IMR-90 (cell line): ENCODE measurements around the gene DPEP2NB. TPM values are rescaled to one million over a fixed set of nuclear protein-coding genes. Genes with fewer than 3 reads are reported as not detected.

ENCODE experiments used
- ATAC-seq: fragments of 200-7000 bp; cut with Tn5 transposase; 2 replicates; pipeline ENCODE4 v1.9.1; 2020; ENCODE audit warnings: low read depth, mild to moderate bottlenecking, moderate library complexity
- BruUV-seq: library from RNA; stranded (reverse); fragments of 400-500 nt; replicated peaks from 2 replicates; lab custom pipeline; 2021; lab: Mats Ljungman, UMichigan
- CTCF ChIA-PET: fragments of 300-600 bp; formaldehyde crosslinking; extraction: SDS; loops from one replicate; lab custom pipeline; 2021; ENCODE audit warnings: antibody characterized with exemption; lab: Yijun Ruan, JAX
- POLR2A ChIA-PET: fragments of 300-600 bp; sonication (Branson Sonifier 250); formaldehyde crosslinking; loops from one replicate; lab custom pipeline; 2022; ENCODE audit warnings: antibody characterized with exemption; ENCODE audit not compliant: unreplicated experiment; lab: Charles Lee
- DNase-seq: peaks from one replicate; pipeline ENCODE4 v3.0.0; 2013
- H2AFZ ChIP-seq: replicated peaks from 2 replicates; pipeline ENCODE3; 2013; ENCODE audit warnings: low read length, mild to moderate bottlenecking; ENCODE audit not compliant: poor library complexity
- H2AK5ac ChIP-seq: 2 replicates; pipeline ENCODE4 v1.6.1; 2013; ENCODE audit warnings: low read depth, low read length, inconsistent platforms
- H2AK9ac ChIP-seq: replicated peaks from 2 replicates; pipeline ENCODE3; 2013; ENCODE audit warnings: mild to moderate bottlenecking, low read depth, low read length, moderate library complexity; ENCODE audit not compliant: poor library complexity
- H2BK120ac ChIP-seq: 2 replicates; pipeline ENCODE4 v1.6.1; 2013; ENCODE audit warnings: low read depth, low read length, inconsistent platforms
- H2BK15ac ChIP-seq: 3 replicates; pipeline ENCODE4 v1.6.1; 2013; ENCODE audit warnings: low read depth, low read length, inconsistent platforms
- H2BK20ac ChIP-seq: 2 replicates; pipeline ENCODE4 v1.6.1; 2013; ENCODE audit warnings: low read depth, mild to moderate bottlenecking, inconsistent platforms, low read length, moderate library complexity
- H2BK5ac ChIP-seq: 2 replicates; pipeline ENCODE4 v1.6.1; 2013; ENCODE audit warnings: mild to moderate bottlenecking, low read depth, low read length, inconsistent platforms; ENCODE audit not compliant: poor library complexity, severe bottlenecking
- H3K14ac ChIP-seq: replicated peaks from 2 replicates; pipeline ENCODE4 v1.6.1; 2013; ENCODE audit warnings: low read depth, low read length, inconsistent platforms
- H3K18ac ChIP-seq: 2 replicates; pipeline ENCODE4 v1.6.1; 2013; ENCODE audit warnings: low read depth, low read length, control low read depth
- H3K23ac ChIP-seq: 2 replicates; pipeline ENCODE4 v1.6.1; 2013; ENCODE audit warnings: low read depth, low read length, inconsistent platforms
- H3K27ac ChIP-seq: 2 replicates; pipeline ENCODE4 v1.5.1; 2013; ENCODE audit warnings: mild to moderate bottlenecking, control low read depth, low read length; ENCODE audit not compliant: insufficient read depth
- H3K27me3 ChIP-seq: 2 replicates; pipeline ENCODE4 v1.6.1; 2013; ENCODE audit warnings: low read length; ENCODE audit not compliant: control insufficient read depth, insufficient read depth
- H3K36me3 ChIP-seq: 2 replicates; pipeline ENCODE4 v1.6.1; 2013; ENCODE audit warnings: low read length, mixed read lengths; ENCODE audit not compliant: control insufficient read depth, insufficient read depth
- H3K4ac ChIP-seq: 2 replicates; pipeline ENCODE4 v1.6.1; 2013; ENCODE audit warnings: low read depth, low read length, inconsistent platforms
- H3K4me1 ChIP-seq: 2 replicates; pipeline ENCODE4 v1.6.1; 2013; ENCODE audit warnings: low read length, mixed read lengths; ENCODE audit not compliant: control insufficient read depth, insufficient read depth
- H3K4me2 ChIP-seq: 2 replicates; pipeline ENCODE4 v1.6.1; 2013; ENCODE audit warnings: low read depth, mild to moderate bottlenecking, control low read depth, low read length, moderate library complexity
- H3K4me3 ChIP-seq: 2 replicates; pipeline ENCODE4 v1.5.1; 2013; ENCODE audit warnings: low read depth, mild to moderate bottlenecking, control low read depth, low read length, moderate library complexity; ENCODE audit not compliant: insufficient read depth
- H3K56ac ChIP-seq: 2 replicates; pipeline ENCODE4 v1.6.1; 2013; ENCODE audit warnings: low read length, inconsistent platforms; ENCODE audit not compliant: insufficient read depth; ENCODE audit errors: extremely low read depth
- H3K79me1 ChIP-seq, 2 experiments: 2 replicates each; pipeline ENCODE4 v1.6.1; 2013; ENCODE audit warnings: low read length in 2 of 2, inconsistent platforms in 1 of 2, low read depth in 1 of 2
- H3K9ac ChIP-seq: 2 replicates; pipeline ENCODE4 v1.6.1; 2013; ENCODE audit warnings: low read depth, low read length, control low read depth
- H3K9me1 ChIP-seq: 2 replicates; pipeline ENCODE4 v1.6.1; 2013; ENCODE audit warnings: low read length, inconsistent platforms; ENCODE audit not compliant: insufficient read depth
- H3K9me3 ChIP-seq: 2 replicates; pipeline ENCODE4 v1.6.1; 2013; ENCODE audit warnings: low read length; ENCODE audit not compliant: control insufficient read depth, insufficient read depth
- H4K20me1 ChIP-seq: 2 replicates; pipeline ENCODE4 v1.6.1; 2013; ENCODE audit warnings: low read length, inconsistent platforms; ENCODE audit not compliant: insufficient read depth
- H4K5ac ChIP-seq: 2 replicates; pipeline ENCODE4 v1.6.1; 2013; ENCODE audit warnings: mild to moderate bottlenecking, low read depth, low read length, control low read depth
- H4K8ac ChIP-seq, 2 experiments: 2 replicates each; pipeline ENCODE4 v1.6.1; 2013; ENCODE audit warnings: low read depth in 2 of 2, low read length in 2 of 2, control low read depth in 1 of 2, inconsistent platforms in 1 of 2
- H4K91ac ChIP-seq: 2 replicates; pipeline ENCODE4 v1.6.1; 2013; ENCODE audit warnings: low read depth, low read length, inconsistent platforms; ENCODE audit not compliant: insufficient read depth
- BHLHE40 ChIP-seq: fragments of 150-350 bp; IDR thresholded peaks from 2 replicates; pipeline ENCODE4 v1.6.1; 2016; ENCODE audit warnings: mild to moderate bottlenecking, low read depth, low read length
- CEBPB ChIP-seq: IDR thresholded peaks from 2 replicates; pipeline ENCODE4 v1.6.1; 2012; ENCODE audit warnings: low read depth, low read length, improper control_type of control experiment
- CHD1 ChIP-seq: IDR thresholded peaks from 2 replicates; pipeline ENCODE4 v1.6.1; 2012; ENCODE audit warnings: low read depth, low read length, improper control_type of control experiment
- FOS ChIP-seq: fragments of 150-350 bp; IDR thresholded peaks from 2 replicates; pipeline ENCODE4 v1.6.1; 2016; ENCODE audit warnings: low read depth, low read length
- MAFK ChIP-seq: IDR thresholded peaks from 2 replicates; pipeline ENCODE4 v1.6.1; 2012; ENCODE audit warnings: low read depth, low read length, improper control_type of control experiment
- MAZ ChIP-seq: IDR thresholded peaks from 2 replicates; pipeline ENCODE4 v1.6.1; 2012; ENCODE audit warnings: low read depth, mild to moderate bottlenecking, low read length, improper control_type of control experiment, moderate library complexity, borderline replicate concordance
- MXI1 ChIP-seq: IDR thresholded peaks from 2 replicates; pipeline ENCODE4 v1.6.1; 2012; ENCODE audit warnings: low read depth, mild to moderate bottlenecking, low read length, moderate library complexity, borderline replicate concordance
- NFE2L2 ChIP-seq: fragments of 150-350 bp; IDR thresholded peaks from 2 replicates; pipeline ENCODE4 v1.6.1; 2016; ENCODE audit warnings: low read depth, mild to moderate bottlenecking, low read length
- POLR2A ChIP-seq: IDR thresholded peaks from 2 replicates; pipeline ENCODE4 v1.6.1; 2012; ENCODE audit warnings: mild to moderate bottlenecking, low read depth, low read length
- RAD21 ChIP-seq: IDR thresholded peaks from 2 replicates; pipeline ENCODE4 v1.6.1; 2012; ENCODE audit warnings: low read length, improper control_type of control experiment
- RCOR1 ChIP-seq: IDR thresholded peaks from 2 replicates; pipeline ENCODE4 v1.6.1; 2012; ENCODE audit warnings: mild to moderate bottlenecking, low read length, improper control_type of control experiment; ENCODE audit not compliant: insufficient replicate concordance
- RFX5 ChIP-seq: IDR thresholded peaks from 2 replicates; pipeline ENCODE4 v1.8.0; 2012; ENCODE audit warnings: low read depth, mild to moderate bottlenecking, low read length, moderate library complexity
- SMC3 ChIP-seq: fragments of 150-350 bp; IDR thresholded peaks from 2 replicates; pipeline ENCODE4 v1.6.1; 2016; ENCODE audit warnings: low read depth, mild to moderate bottlenecking, antibody characterized with exemption, low read length, moderate library complexity
- WGBS, 2 experiments: methylation state at CpG; one replicate each; pipeline versions ENCODE4 v1.1.5 to v1.1.7; 2013; ENCODE audit warnings: missing lambda C conversion rate in 2 of 2; ENCODE audit not compliant: insufficient read length in 1 of 2; ENCODE audit errors: extremely low coverage in 2 of 2; 5-methylcytosine and 5-hydroxymethylcytosine counted together
- dilution Hi-C: fragments of 300-500 bp; cut with HindIII; formaldehyde crosslinking; loops from one replicate; pipeline ENCODE4 v1.14.3; 2018; ENCODE audit warnings: low sequenced_read_pairs; ENCODE audit not compliant: unreplicated experiment
- in situ Hi-C: fragments of 300-500 bp; cut with MboI; formaldehyde crosslinking; loops from 3 replicates; pipeline ENCODE4 v1.14.3; 2019; ENCODE audit warnings: low sequenced_read_pairs, inconsistent platforms, mixed read lengths
- intact Hi-C: fragments of 100-400 bp; cut with micrococcal nuclease; formaldehyde crosslinking; loops from 2 replicates; pipeline ENCODE4 v1.10.0; 2022
- polyA plus RNA-seq, 3 experiments: library from polyadenylated mRNA; depleted of rRNA; stranded (reverse); fragments of >200 nt; gene quantifications; 2 replicates each; pipeline ENCODE4 v1.2.3, GENCODE V29; 2012; ENCODE audit warnings: low replicate concordance in 1 of 3
- total RNA-seq: library from RNA; depleted of rRNA; stranded (reverse); fragments of >200 nt; gene quantifications from 2 replicates; pipeline ENCODE4 v1.2.3, GENCODE V29; 2012
- TF ChIP-seq, protein P1 (sequence below): fragments of 150-350 bp; IDR thresholded peaks from 2 replicates; pipeline ENCODE4 v1.6.1; 2017; ENCODE audit warnings: mild to moderate bottlenecking, antibody characterized with exemption, low read length, low read depth
- TF ChIP-seq, protein P2 (sequence below): conservative IDR thresholded peaks from 2 replicates; pipeline ENCODE4 v1.5.1; 2012; ENCODE audit warnings: mild to moderate bottlenecking, low read depth, low read length, improper control_type of control experiment
- TF ChIP-seq, protein P3 (sequence below): fragments of 150-350 bp; IDR thresholded peaks from 2 replicates; pipeline ENCODE4 v1.6.1; 2016; ENCODE audit warnings: low read depth, mild to moderate bottlenecking, low read length, moderate library complexity, borderline replicate concordance

Gene DPEP2NB
- total and polyA plus RNA-seq, 2 of the 4 experiments (the other 2 are of a cell fraction) = not detected

DNA sequence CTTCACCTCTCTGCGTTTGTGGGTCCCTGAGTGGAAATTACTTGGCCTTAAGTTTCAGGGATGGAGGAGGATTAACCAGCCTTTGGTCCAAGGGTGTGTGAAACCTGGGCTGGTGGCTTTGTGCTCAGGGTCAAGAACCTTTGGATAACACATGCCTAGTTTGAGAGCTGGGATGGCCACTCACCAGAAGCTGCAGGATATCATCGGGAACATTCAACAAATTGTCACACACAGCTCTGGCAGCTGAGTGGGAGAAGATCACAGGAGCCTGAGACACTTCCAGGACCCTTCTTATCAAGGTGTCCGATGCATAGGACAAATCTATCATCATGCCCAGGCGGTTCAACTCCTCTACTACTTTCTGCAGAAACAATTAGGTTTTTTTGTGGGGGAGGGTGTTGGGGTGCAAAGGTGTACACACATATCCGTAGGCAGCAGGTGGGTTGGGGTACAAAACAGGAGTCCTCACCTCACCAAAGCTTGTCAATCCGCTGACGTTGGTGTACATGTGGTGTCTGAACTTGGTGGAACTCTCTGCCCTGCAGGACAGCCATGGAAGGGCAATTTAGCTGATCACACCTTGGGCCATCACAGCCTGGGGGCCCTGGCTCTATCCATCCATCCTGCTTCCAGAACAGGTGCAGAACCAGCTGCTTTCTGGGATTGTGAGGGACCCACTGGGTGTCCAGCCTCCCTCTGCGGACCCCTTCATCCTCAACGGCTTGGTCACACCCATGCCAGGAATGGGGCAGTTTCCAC lies 38.1 kb downstream of the DPEP2NB start:
- Histone ChIP-seq H3K18ac (no peak overlapping the region), H3K4me2 (no peak overlapping the region), H3K27ac (no peak overlapping the region), H4K20me1 (no peaks in the 10 kb centered on the region; the same call in 1 of the 2 replicates), H3K14ac (no peak overlapping the region), H3K23ac (no peak overlapping the region), H3K4ac (no peak overlapping the region), H3K56ac (no peak overlapping the region), H3K9me1 (no peaks in the 10 kb centered on the region), H2BK5ac (no peak overlapping the region), H3K4me1 (no peaks in the 10 kb centered on the region), H2BK20ac (no peak overlapping the region), H4K91ac (no peak overlapping the region), H3K36me3 (no peaks in the 10 kb centered on the region), H2AK5ac (no peak overlapping the region), H2BK15ac (no peak overlapping the region), H4K5ac (no peak overlapping the region), H4K8ac (no peak overlapping the region), H2BK120ac (no peak overlapping the region), H3K9ac (no peak overlapping the region), H3K9me3 (no peaks in the 10 kb centered on the region), H2AK9ac (no peak overlapping the region), H3K79me1 (no peaks in the 10 kb centered on the region), H3K4me3 (no peak overlapping the region), H3K27me3 (peaks cover 29% of the 10 kb centered on the region), H2AFZ (no peak overlapping the region)
- dilution Hi-C loops = no loop called here
- ATAC-seq = no peak
- WGBS, 2 experiments = no CpG with 5 or more reads among the region's 9 CpGs
- intact Hi-C loops = no loop called here
- in situ Hi-C loops = no loop called here
- ChIA-PET POLR2A (no interaction called here), CTCF (no interaction called here)
- no TSS peak for BruUV-seq
- DNase-seq = no peak
- TF ChIP-seq MXI1 (no peak), NFE2L2 (no peak), MAZ (no peak), RAD21 (no peak), MAFK (no peak), CEBPB (no peak), FOS (no peak), CHD1 (no peak), POLR2A (no peak), RFX5 (no peak), RCOR1 (no peak), SMC3 (no peak), BHLHE40 (no peak)
- TF ChIP-seq, protein P1, sequence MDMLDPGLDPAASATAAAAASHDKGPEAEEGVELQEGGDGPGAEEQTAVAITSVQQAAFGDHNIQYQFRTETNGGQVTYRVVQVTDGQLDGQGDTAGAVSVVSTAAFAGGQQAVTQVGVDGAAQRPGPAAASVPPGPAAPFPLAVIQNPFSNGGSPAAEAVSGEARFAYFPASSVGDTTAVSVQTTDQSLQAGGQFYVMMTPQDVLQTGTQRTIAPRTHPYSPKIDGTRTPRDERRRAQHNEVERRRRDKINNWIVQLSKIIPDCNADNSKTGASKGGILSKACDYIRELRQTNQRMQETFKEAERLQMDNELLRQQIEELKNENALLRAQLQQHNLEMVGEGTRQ = no peak
- TF ChIP-seq, protein P2, sequence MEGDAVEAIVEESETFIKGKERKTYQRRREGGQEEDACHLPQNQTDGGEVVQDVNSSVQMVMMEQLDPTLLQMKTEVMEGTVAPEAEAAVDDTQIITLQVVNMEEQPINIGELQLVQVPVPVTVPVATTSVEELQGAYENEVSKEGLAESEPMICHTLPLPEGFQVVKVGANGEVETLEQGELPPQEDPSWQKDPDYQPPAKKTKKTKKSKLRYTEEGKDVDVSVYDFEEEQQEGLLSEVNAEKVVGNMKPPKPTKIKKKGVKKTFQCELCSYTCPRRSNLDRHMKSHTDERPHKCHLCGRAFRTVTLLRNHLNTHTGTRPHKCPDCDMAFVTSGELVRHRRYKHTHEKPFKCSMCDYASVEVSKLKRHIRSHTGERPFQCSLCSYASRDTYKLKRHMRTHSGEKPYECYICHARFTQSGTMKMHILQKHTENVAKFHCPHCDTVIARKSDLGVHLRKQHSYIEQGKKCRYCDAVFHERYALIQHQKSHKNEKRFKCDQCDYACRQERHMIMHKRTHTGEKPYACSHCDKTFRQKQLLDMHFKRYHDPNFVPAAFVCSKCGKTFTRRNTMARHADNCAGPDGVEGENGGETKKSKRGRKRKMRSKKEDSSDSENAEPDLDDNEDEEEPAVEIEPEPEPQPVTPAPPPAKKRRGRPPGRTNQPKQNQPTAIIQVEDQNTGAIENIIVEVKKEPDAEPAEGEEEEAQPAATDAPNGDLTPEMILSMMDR = no peak
- TF ChIP-seq, protein P3, sequence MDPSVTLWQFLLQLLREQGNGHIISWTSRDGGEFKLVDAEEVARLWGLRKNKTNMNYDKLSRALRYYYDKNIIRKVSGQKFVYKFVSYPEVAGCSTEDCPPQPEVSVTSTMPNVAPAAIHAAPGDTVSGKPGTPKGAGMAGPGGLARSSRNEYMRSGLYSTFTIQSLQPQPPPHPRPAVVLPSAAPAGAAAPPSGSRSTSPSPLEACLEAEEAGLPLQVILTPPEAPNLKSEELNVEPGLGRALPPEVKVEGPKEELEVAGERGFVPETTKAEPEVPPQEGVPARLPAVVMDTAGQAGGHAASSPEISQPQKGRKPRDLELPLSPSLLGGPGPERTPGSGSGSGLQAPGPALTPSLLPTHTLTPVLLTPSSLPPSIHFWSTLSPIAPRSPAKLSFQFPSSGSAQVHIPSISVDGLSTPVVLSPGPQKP = no peak
